Duodenal mucosa (tissue), 2 donors: ENCODE data around the gene TNRC6C.
"Not testable (repeated sequence)": the region's sequence is repeated elsewhere in the genome, so short reads cannot be mapped to it uniquely, and the experiment has no call there.

Experiments
- H3K27ac ChIP-seq: one replicate; pipeline ENCODE4 v1.7.0; 2013; ENCODE audit warnings: low read depth, low read length
- H3K27me3 ChIP-seq, 2 donors: one replicate each; pipeline ENCODE4 v1.7.0; 2013; ENCODE audit warnings: low read length in 2 of 2, control low read depth in 1 of 2; ENCODE audit not compliant: insufficient read depth in 2 of 2, control insufficient read depth in 1 of 2
- H3K36me3 ChIP-seq, 2 donors: one replicate each; pipeline ENCODE4 v1.7.0; 2013; ENCODE audit warnings: low read length in 2 of 2, control low read depth in 1 of 2; ENCODE audit not compliant: insufficient read depth in 2 of 2, control insufficient read depth in 1 of 2
- H3K4me1 ChIP-seq, 2 donors: one replicate each; pipeline ENCODE4 v1.7.0; 2013; ENCODE audit warnings: low read length in 2 of 2, control low read depth in 1 of 2; ENCODE audit not compliant: insufficient read depth in 2 of 2, control insufficient read depth in 1 of 2
- H3K4me3 ChIP-seq, 2 donors: one replicate each; pipeline ENCODE4 v1.7.0; 2013; ENCODE audit warnings: low read length in 2 of 2, low read depth in 1 of 2
- H3K9ac ChIP-seq, 2 donors: one replicate each; pipeline ENCODE4 v1.7.0; 2013; ENCODE audit warnings: low read length in 2 of 2, low read depth in 1 of 2
- H3K9me3 ChIP-seq, 2 donors: one replicate each; pipeline ENCODE4 v1.7.0; 2013; ENCODE audit warnings: low read length in 2 of 2, control low read depth in 1 of 2; ENCODE audit not compliant: control insufficient read depth in 1 of 2

Gene TNRC6C

GRCh38 chr17:78053777-78054468, 95.4 kb downstream of the TNRC6C start:
- H3K9ac ChIP-seq, result no peak overlapping the region
- no peak overlapping the region for H3K27ac ChIP-seq

GRCh38 chr17:78057113-78057740, 98.7 kb downstream of the TNRC6C start:
- Histone ChIP-seq H3K9ac (no peak overlapping the region), H3K4me1 (peaks cover 10 to 18% of the 10 kb centered on the region in 2 donors), H3K27ac (no peak overlapping the region)

More at GRCh38 chr17:78053777-78054468, 95.4 kb downstream of the TNRC6C start:
- H3K36me3 ChIP-seq, result peaks cover 15 to 28% of the 10 kb centered on the region in 2 donors
- H3K27me3 ChIP-seq, result no peaks in the 10 kb centered on the region
- H3K4me1 ChIP-seq, result peaks cover 10 to 18% of the 10 kb centered on the region in 2 donors
- no peak overlapping the region for H3K4me3 ChIP-seq
- no peaks in the 10 kb centered on the region for H3K9me3 ChIP-seq

GRCh38 chr17:78058001-78058400, 99.5 kb downstream of the TNRC6C start:
- H3K27ac ChIP-seq, result no peak overlapping the region
- H3K4me1 ChIP-seq, result peaks cover 10 to 18% of the 10 kb centered on the region in 2 donors
- no peak overlapping the region for H3K4me3 ChIP-seq
- peaks cover 0 to 8% of the 10 kb centered on the region in 2 donors for H3K36me3 ChIP-seq
- no peaks in the 10 kb centered on the region for H3K27me3 ChIP-seq
- no peak overlapping the region for H3K9ac ChIP-seq
- no peaks in the 10 kb centered on the region for H3K9me3 ChIP-seq

More at GRCh38 chr17:78057113-78057740, 98.7 kb downstream of the TNRC6C start:
- Histone ChIP-seq H3K9me3 (no peaks in the 10 kb centered on the region), H3K27me3 (no peaks in the 10 kb centered on the region), H3K36me3 (peaks cover 0 to 8% of the 10 kb centered on the region in 2 donors), H3K4me3 (no peak overlapping the region)

GRCh38 chr17:78058581-78058980, 100.1 kb downstream of the TNRC6C start:
- Histone ChIP-seq H3K27ac (no peak overlapping the region), H3K4me1 (peaks cover 10 to 18% of the 10 kb centered on the region in 2 donors), H3K36me3 (peaks cover 0 to 8% of the 10 kb centered on the region in 2 donors), H3K27me3 (no peaks in the 10 kb centered on the region), H3K4me3 (no peak overlapping the region), H3K9me3 (no peaks in the 10 kb centered on the region), H3K9ac (no peak overlapping the region)

GRCh38 chr17:78062596-78062995, 104.1 kb downstream of the TNRC6C start:
- peaks cover 5 to 12% of the 10 kb centered on the region in 2 donors for H3K36me3 ChIP-seq
- H3K9ac ChIP-seq, result no peak overlapping the region
- peaks cover 6 to 9% of the 10 kb centered on the region in 2 donors for H3K4me1 ChIP-seq
- H3K27ac ChIP-seq, result no peak overlapping the region
- no peak overlapping the region for H3K4me3 ChIP-seq
- no peaks in the 10 kb centered on the region for H3K9me3 ChIP-seq
- H3K27me3 ChIP-seq, result no peaks in the 10 kb centered on the region

GRCh38 chr17:78063489-78063888, 105.0 kb downstream of the TNRC6C start:
- Histone ChIP-seq H3K9me3 (no peaks in the 10 kb centered on the region), H3K4me3 (no peak overlapping the region), H3K27me3 (no peaks in the 10 kb centered on the region), H3K4me1 (no peaks in the 10 kb centered on the region), H3K36me3 (peaks cover 10 to 17% of the 10 kb centered on the region in 2 donors), H3K9ac (no peak overlapping the region), H3K27ac (no peak overlapping the region)

GRCh38 chr17:78064708-78065107, 106.2 kb downstream of the TNRC6C start:
- H3K27ac ChIP-seq, result no peak overlapping the region
- H3K9me3 ChIP-seq, result no peaks in the 10 kb centered on the region
- no peaks in the 10 kb centered on the region for H3K4me1 ChIP-seq
- no peak overlapping the region for H3K9ac ChIP-seq
- no peaks in the 10 kb centered on the region for H3K27me3 ChIP-seq
- H3K36me3 ChIP-seq, result peaks cover 10 to 19% of the 10 kb centered on the region in 2 donors
- H3K4me3 ChIP-seq, result no peak overlapping the region

GRCh38 chr17:78066976-78067375, 108.5 kb downstream of the TNRC6C start:
- not testable (repeated sequence) for H3K9me3 ChIP-seq, H3K4me1 ChIP-seq, H3K9ac ChIP-seq, H3K27me3 ChIP-seq, H3K4me3 ChIP-seq, H3K27ac ChIP-seq
- H3K36me3 ChIP-seq, result peaks cover 14 to 29% of the 10 kb centered on the region in 2 donors

GRCh38 chr17:78069695-78070094, 111.2 kb downstream of the TNRC6C start:
- Histone ChIP-seq H3K9ac (no peak overlapping the region), H3K27ac (no peak overlapping the region), H3K4me1 (no peaks in the 10 kb centered on the region), H3K9me3 (no peaks in the 10 kb centered on the region), H3K4me3 (no peak overlapping the region), H3K27me3 (no peaks in the 10 kb centered on the region), H3K36me3 (peaks cover 32 to 54% of the 10 kb centered on the region in 2 donors)

GRCh38 chr17:78072961-78073360, 114.5 kb downstream of the TNRC6C start:
- peaks cover 29 to 69% of the 10 kb centered on the region in 2 donors for H3K36me3 ChIP-seq

More at GRCh38 chr17:78072961-78073360, 114.5 kb downstream of the TNRC6C start:
- no peaks in the 10 kb centered on the region for H3K27me3 ChIP-seq
- no peaks in the 10 kb centered on the region for H3K4me1 ChIP-seq
- H3K9me3 ChIP-seq, result no peaks in the 10 kb centered on the region
- no peak overlapping the region for H3K9ac ChIP-seq
- no peak overlapping the region for H3K27ac ChIP-seq
- no peak overlapping the region for H3K4me3 ChIP-seq
